ENCODE data around the gene MST1.

MST1 gene

DNA sequence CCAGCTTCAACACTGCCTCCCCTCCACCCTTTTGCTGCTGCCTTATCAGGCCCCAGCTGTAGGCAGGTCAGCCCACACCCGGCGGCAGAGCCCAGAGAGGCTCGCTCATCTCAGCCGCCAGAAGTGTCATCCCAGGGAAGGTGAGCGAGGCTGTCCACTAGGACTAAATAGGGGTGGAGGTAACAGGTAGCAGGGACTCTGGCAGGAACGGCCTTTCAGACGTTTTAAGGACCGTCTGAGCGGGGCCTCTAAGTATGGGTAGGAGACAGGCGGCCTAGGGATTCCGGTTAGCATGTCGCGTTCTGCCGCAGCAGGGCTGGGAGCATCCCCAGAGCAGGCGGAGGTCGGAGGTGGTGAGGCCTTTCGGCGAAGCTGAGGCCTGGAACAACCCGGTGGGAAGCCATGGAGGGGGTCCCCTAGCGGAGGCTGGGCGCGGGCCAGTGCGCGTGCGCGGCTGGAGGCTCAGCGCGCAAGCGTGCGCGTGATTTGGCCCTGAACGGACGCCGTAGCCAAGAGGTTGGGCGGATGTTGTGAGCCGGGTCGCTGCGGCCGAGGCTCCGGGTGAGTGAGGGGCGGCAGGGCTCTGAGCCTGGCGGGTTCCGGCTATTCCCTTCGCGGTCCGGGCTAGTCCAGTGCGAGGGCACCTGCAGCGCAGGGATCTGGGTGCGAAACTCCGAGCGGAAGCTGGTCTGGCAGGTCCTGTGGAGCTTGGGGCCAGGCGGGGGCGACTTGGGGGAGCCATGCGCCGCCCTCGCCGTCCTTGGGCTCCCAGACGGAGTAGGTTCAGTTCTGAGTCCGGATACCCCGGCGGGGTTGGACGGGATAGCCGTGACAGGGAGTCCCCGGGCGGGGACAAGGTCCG, at the start of gene MST1, which contains the start of gene RNF123:
TSS of gene MST1 (minus strand) at position 429 of the 862 bp plus-strand sequence. CDS start 783 bp downstream, outside the sequence.
TSS of gene RNF123 (plus strand) at position 512 of the 862 bp plus-strand sequence. CDS start 1,609 bp downstream, outside the sequence.
- DNase-seq (ENCODE audit: low spot score), result peak; percentile 95

DNA sequence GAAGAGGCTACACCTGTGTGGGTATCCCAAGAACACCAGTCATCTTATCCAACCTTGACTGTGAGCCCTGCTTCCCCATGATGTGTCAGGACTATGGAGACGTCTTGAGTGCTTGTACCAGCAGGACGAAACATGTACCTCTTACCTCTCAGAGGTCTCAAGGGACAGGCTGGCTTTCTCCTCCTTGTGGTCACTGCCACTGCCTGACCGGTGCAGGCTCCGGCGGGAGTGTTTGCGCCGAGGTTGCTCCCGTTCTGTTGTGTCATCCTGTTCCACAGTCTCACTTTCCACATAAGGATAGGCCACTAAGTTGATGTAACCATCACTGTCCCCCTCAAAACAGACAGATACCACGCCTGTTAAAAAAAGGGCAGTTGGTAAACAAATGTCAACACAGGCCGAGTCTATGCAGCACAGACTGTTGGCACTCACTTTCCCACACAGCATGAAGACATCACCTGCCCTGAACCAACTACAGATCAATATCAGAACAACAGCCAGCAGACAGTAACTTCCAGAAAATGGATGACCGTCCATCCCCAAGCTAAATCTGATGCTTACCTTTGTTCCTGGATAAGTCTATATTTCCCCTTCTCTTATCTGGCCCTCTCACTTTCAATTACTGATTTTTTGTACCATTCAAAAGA, 48.9 kb upstream of the MST1 start:
- DNase-seq (ENCODE audit: low spot score), result no peak

DNA sequence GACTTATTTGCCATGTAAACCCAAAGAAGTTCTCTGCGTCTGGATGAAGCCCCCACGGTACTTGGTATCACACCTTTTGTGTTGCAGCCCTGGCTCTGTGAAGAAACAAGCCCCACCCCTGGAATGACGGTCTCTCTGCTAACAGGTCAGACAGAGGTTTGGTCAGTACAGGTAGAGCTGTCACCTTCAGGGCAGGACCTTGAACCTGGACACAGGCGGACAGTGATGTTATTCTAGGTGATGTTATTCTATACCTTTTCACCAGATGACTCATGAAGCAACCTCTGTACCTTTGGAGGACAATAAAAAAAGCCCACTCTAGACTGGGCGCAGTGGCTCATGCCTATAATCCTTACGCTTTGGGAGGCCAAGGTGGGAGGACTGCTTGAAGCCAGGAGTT, 45.5 kb upstream of the MST1 start:
- no peak for DNase-seq (ENCODE audit: low spot score)

DNA sequence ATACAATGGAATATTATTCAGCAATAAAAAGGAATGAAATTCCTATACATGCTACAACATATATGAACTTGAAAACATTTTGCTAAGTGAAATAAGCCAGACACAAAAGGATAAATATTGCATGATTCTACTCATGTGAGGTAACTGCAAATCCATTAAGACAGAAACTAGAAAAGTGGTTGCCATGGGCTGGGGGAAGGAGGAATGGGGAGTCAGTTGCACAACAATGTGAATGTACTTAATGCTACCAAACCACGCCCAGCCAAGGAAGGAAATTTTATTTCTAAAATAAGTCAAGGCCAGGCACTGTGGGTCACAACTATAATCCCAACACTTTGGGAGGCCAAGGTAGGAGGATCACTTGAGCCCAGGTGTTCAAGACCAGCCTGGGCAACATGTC, 44.3 kb upstream of the MST1 start:
- no peak for DNase-seq (ENCODE audit: low spot score)

DNA sequence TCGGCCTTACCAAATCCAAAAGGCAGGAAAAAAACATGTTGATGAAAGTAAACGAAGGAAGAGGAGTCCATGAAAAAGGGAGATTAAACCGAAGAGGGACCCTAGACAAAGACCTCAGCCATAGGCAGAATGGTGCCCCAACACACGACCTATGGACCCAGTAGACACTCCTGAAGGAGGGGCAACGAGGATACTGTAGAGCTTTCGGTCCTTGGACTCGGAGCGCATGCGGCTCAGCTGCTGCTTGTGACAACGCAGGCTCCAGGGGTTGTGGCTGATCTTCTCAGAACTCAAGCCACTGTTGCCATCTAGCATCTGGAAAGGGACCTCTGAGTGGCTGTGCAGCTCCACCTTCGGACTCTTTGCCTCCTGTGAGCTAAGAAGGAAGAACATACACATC, 43.3 kb upstream of the MST1 start:
- DNase-seq (ENCODE audit: low spot score), result no peak

DNA sequence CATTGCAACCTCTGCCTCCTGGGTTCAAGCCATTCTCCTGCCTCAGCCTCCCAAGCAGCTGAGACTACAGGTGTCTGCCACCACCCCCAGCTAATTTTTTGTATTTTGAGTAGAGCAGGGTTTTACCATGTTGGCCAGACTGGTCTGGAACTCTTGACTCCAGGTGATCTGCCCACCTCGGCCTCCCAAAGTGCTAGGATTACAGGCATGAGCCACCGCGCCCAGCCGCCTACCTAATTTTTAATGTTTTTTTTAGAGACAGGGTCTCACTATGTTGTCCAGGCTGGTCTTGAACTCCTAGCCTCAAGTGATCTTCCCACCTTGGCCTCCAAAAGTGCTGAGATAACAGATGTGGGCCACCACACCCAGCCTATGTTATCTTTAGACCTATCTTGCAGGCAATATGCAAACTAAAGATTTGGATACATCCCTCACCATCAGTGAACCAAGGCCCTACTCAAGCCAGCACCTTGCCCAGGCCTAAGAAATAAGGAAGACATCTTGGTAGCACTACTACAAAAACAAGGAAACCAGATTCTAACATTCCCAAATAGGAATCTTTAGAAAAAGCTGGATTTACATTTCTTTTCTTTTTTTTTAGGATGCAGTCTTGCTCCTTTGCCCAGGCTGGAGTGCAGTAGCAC, 40.8 kb upstream of the MST1 start:
- DNase-seq (ENCODE audit: low spot score), result no peak

DNA sequence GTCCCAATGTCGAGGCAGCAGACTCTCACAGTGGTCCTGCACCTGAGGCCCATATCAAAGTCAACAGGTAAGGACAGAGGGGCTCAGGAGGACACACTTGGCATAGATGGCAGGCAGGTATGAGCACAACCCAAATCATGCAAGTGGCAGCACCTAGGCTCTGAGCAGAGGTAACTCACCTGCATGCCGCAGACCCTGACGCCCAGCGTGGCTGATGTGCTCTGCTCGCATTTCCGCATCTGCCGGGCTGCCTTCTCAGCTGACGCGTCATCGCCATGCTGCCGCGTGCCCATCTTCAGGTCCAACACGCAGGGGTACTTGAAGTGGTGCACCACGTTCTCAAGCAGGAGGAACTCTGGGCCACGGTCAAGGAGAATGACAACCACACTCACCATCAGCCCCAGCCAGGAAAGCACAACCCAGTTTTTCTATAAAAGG, 38.7 kb upstream of the MST1 start:
- DNase-seq (ENCODE audit: low spot score), result no peak

DNA sequence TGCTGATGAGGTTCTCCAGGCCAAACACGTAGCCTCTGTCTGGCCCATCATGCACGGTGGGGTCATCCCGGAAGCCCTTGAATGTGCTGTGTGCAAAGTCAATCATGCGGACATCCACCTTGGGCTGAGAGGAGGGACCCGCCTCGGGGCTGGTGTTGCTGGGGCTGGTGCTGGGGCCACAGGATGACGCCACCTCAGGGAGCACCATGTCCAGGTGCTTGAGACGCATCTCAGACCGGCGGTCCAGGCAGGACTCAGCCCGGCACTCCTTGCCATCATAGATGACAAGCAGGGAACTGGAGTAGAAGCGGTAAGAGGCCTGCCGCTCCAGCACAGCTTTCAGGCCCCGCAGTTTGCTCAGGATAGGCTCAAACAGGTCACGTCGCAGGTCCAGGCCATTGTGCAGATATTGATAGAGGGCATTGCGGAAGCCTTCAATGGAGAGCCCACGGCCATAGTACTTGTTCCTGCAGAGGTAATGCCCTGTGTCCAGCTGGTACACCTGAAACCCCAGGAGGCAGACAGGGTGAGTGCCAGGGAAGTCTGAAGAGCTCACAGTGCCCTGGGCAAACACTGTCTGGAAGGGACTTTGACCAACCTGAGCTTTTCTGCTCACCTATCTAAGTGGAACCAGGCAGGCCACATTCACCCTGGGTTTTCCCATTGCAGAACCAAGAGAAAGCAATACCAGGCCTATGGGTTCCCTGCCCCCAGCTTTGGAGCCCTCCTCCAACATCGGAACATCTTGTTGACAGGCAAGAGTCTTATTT, 38.1 kb upstream of the MST1 start:
- DNase-seq (ENCODE audit: low spot score), result no peak

DNA sequence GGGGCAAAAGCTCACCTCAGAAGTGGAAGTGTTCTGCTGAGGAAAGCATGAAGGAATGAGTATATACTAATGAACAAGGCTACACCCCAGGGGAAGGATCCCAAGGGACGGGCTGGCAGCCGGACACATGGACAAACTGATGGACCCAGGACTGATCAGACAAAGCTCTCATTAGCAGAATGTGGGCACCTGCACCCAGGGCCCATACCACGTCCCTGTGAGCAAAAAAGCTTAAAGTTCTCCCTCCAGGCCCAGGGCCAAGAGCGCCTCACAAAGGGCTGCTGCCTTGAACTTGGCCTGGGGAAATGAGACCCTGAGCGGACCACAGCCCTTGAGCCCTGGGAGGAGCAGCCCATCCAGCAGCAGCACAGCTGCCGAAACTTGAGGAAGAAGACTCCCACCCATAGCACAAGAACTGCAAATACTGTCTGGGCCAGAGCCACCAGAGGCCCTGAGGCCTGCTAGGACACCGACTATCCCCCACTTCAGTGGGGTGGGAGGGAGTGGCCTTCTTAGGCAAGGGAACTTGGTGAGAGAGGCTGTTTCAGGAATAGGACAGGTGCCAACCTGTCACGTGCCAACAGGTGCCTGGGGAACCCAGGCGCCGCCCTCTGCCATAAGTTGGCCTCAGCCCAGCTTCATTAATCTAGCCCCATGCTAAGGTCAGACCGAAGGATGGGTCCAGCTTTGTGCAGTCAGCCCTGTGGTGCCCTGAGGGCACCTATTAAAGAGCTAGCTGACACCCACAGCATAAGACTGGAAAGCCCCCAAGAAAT, 36.8 kb upstream of the MST1 start:
- DNase-seq (ENCODE audit: low spot score), result no peak

DNA sequence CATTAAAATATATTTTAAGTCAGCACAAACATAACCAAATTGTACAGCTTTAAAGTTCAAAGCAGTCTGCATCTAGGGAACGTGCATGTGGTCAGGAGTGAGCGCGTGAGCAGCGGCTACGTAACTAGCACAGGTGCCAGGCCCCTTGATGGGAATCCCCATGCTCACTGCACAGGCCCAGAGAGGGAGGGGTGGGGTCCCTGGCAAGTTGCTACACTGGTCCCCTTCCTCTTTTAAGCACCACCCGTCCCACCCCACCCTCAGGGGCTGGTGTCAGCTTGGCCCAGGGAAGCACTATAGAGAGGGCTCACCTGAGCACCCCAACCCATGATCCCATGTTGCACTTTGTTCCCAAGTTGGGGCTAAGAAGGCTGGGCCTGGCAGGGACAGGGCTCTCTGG, 35.3 kb upstream of the MST1 start:
- no peak for DNase-seq (ENCODE audit: low spot score)

DNA sequence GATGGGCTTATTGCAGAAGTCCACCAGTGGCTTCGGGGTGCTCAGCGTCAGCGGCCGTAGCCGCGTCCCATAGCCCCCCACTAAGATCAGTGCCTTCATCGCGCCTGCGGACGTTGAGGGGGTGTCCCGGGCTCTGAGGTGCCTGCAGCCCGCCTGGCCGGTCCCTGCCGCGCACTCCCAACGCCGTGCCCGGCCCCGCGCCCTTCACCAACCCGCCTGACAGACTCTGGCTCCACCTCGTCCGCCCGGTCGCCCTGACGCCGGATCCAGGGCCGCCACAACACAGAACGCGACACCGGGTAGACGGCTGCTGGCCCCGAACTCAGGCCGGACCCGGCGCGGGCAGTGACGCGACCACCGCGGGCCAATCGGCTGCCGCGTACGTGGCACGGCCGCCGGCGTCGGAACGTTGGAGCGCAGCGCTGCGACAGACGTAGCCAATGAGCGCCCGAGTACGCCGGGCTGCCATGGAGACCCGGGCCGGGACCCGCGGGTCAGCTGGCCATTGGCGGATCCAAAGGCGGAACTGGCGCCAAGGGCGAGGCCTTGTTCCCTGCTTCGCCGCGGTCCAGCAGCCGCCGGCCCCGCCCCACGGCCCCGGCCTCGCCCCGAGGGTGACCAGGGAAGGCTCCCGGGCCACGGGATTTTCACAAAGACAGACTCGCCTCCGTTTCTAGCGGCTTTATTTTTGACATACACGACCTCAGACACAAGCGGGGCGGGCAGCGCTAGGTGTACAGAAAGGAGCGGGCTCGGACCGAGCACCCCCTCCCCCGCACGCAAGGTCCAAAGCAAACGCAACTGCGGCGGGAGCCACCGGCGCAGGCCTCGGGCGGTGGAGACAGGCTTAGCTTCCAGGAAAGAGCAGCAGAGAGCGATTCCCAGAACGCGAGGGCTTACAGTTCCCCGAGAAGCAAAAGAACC, 34.6 kb upstream of the MST1 start, which contains the start of gene GMPPB:
TSS of gene GMPPB (minus strand) at position 324 of the 924 bp plus-strand sequence. CDS start at position 99, 225 bp downstream.
- DNase-seq (ENCODE audit: low spot score), result peak; percentile 98

DNA sequence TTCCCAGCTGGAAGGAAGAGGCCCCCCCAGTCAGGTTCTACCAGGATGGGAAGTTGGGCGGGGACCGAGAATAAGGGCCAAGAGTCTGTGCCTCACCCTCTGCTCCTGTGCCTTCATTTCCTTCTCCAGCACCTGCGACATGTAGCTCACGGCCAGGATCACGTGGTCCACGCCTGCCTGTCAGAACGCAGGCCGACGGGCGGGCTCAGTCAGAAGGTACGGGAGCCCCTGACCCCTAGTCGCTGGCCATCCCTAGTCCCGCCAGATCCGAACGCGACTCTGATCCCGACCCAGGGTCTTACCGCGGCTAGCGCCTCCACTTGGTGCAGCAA, 34.0 kb upstream of the MST1 start:
- peak; percentile 50 for DNase-seq (ENCODE audit: low spot score)

DNA sequence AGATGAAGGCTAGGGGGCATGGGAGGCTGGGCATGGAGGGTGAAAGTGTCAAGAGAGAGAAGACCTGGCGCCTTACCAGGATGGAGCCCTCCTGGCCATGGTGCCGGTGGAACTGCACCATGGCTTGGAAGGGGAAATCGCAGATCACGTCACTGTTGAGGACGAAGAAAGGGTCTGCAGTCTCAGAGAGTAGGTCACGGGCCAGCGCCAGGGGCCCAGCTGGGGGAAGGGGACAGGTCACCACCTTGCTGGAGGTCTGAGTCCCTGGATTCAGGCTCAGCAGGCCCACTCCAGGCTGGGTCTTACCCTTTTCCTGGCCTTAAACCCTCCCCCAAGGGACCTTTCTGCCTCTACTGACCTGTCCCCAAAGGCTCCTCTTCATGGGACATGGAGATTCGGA, 33.6 kb upstream of the MST1 start:
- DNase-seq (ENCODE audit: low spot score), result no peak

DNA sequence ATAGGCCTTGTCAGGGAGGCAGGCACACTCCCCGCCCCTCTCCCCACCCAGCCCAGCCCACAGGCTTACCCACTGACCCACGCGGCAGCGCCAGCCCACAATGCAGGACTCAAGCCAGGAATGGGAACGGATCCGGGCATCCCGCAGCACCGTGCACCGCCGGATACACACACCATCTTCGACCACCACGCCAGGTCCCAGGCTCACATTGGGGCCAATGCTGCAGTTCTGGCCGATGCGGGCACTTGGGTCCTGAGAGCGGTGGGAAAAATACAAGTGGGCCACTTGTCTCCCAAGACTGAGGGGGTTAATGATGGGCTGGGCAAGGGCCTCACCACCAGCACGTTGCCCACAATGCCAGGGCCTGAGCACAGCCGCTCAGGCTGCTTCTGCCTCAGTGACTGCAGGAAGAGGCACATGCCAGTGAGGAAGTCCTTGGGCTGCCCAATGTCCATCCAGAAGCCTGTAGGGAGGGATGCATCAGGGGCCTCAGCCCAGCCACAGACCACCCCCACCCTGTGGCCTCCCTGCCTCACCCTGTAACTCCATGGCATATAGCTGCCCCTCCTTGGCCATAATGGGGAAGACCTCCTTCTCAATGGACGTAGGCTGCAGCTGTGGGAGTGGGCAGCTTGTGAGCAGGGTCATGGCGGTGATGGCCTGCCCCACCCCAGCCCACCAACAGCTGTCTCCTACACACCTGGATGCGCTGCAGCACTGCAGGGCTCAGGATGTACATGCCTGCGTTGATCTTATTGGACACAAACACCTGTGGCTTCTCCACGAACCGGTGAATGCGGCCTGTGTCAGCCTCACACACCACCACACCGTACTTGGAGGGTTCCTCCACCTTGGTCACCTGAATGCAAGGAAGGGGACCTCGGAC, 32.9 kb upstream of the MST1 start:
- no peak for DNase-seq (ENCODE audit: low spot score)

DNA sequence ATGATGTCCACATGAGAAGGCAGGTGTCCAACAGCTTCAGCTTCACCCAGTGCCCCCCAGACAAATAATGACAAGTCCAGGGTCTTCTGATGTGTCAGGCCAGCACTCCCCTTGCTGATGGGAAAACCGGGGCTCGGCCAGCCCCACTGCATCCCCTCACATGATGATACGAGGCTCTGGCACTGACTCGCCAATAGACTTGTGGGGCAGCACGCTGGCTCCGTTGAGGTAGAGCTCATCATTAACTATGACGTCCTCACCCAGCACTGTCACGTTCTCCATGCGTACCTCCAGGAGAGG, 32.3 kb upstream of the MST1 start:
- DNase-seq (ENCODE audit: low spot score), result no peak

DNA sequence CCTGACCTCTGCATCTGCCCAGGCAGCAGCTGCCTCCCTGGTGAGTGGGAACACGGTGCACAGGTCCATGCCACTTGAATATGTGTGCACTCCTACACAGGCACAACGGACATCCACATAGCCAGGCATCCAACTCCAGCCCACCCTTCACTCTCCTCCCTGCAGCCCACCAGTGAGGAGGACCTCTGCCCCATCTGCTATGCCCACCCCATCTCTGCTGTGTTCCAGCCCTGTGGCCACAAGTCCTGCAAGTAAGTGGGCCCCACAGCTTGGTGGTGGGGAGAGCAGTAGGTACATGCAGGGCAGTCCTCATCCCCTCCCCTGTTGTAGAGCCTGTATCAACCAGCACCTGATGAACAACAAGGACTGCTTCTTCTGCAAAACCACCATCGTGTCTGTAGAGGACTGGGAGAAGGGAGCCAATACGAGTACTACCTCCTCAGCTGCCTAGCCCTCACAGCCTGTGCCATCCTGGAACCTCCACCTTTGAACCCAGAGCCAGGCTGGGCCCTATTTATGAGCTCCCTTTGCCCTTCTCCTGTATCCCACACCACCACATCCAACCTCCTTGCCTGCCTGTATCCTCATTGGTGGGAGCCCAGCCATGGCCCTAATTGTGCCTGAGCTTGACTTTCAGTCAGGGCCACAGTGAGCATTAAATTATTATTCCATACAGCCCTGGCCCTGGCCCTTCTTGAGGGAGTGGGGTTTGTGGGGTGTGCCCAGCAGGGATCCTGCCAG, 31.8 kb upstream of the MST1 start:
- no peak for DNase-seq (ENCODE audit: low spot score)

DNA sequence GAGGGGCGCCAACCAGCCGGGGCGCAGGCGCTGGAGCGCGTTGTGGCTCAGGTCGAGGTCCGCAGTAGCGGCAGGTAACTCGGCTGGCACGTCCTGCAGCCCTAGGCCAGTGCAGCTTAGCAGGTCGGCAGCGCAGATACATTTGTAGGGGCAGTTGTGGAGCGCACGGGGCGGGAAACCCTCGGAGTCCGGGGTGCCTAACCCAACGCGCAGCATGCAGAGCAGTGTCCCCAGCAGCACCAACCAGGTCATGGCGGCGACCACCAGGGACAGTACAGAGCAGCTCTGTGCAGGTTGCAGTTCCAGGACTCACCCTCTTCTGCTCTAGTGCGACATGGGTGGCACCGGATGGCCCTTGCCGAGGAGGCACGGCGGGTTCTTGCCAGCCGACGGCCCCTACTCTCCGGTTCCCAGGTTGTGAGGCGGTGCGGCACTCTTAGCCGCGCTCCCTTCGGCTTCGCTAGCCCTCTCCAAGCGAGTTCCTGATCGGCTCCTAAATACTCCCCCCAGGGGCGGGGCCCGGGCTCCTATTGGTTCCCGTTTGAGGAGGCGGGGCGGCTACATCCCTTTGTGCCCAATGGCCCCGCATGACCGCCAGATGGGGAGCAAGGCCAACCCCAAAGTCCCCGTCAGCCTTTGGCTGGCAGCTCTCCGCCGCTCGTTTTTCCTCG, 30.1 kb upstream of the MST1 start, which contains the start of gene AMIGO3:
TSS of gene AMIGO3 (minus strand) at position 471 of the 671 bp plus-strand sequence. CDS start at position 252, 219 bp downstream.
- peak; percentile 97 for DNase-seq (ENCODE audit: low spot score)

DNA sequence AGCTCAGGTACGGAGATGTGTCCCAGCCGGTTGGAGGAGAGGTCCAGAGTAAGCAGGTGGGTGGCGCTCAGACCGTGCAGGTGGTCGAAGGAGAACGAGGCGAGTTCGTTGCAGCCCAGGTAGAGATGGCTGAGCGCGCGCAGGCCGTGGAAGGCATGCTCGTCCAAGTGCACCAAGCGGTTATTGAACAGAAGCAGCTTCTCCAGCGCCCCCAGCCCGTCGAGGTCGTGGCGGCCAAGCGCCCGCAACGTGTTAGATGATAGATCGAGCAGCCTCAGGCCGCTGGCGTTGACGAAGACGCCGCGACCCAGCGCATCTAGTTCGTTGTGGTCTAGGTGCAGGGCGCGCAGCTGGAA, 29.6 kb upstream of the MST1 start:
- no peak for DNase-seq (ENCODE audit: low spot score)

All from iPS-NIHi11 (cell line).